Ramos (cell line): ENCODE measurements around the gene AMFR.
"Not testable (repeated sequence)": the region's sequence is repeated elsewhere in the genome, so short reads cannot be mapped to it uniquely, and the experiment has no call there.

Source experiments
- in situ Hi-C: fragments of 300-500 bp; cut with MboI; formaldehyde crosslinking; loops from one replicate; pipeline ENCODE4 v1.14.3; 2022; ENCODE audit warnings: low sequenced_read_pairs; ENCODE audit not compliant: unreplicated experiment

Gene AMFR

DNA sequence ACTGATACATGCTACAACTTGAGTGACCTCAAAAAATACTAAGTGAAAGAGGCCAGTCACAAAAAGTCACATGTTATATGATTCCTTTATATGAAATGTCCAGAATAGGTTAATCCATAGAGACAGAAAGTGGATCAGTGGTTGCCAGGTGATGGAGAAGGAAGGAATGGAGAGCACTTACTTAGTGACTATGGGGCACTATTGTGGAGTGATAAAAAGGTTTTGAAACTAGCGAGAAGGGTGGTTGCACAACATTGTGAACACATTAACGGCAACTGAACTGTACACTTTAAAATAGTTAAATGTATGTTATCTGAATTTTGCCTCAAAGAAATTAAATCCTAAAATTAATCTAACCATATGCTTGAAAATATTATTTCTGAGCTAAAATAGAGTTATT, 25.9 kb downstream of the AMFR start:
- in situ Hi-C loops, result no loop called here

DNA sequence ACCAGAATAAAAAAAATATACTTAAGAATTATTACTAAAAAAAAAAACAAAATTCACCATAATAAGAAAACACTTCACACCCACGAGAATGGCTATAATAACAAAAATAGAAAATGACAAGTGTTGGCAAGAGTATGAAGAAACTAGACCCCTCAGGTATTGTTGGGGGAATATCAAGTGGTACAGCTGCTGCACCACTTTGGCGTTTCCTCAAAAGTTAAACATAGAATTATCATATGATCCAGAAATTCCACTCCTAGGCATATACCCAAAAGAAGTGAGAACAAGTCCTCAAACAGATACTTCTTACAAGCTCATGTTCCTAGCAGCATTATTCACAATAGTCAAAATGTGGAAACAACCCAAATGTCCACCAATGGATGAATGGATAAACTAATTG, 26.3 kb downstream of the AMFR start:
- in situ Hi-C loops, result no loop called here

GRCh38 chr16:56396724-56397123, 28.6 kb downstream of the AMFR start:
- in situ Hi-C loops, result not testable (repeated sequence)

- in situ Hi-C loops, result no loop called here
Observed at GRCh38 chr16:56389554-56389953, 35.8 kb downstream of the AMFR start.

GRCh38 chr16:56388209-56388608, 37.1 kb downstream of the AMFR start:
- in situ Hi-C loops, result no loop called here

DNA sequence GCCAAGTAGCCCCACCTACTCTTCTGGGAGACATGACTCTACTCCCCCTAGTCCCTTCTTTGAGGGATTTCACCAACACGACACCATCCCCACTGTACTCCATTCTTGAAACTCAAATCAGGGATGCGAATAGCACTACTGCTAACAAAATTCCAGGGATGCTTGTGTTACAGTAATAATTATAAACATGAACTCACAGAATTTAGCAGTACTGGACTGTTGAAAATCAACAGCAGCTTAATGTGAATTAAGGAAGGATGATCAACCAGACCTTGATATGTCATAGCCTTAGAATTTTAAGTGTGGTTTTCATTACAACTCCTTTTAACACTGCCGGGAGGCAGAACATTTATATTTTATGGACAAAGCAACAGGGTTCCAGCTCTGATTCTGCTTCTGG, 37.9 kb downstream of the AMFR start:
- in situ Hi-C loops, result no loop called here

- in situ Hi-C loops, result no loop called here
Observed at GRCh38 chr16:56384074-56384721, 41.1 kb downstream of the AMFR start.

DNA sequence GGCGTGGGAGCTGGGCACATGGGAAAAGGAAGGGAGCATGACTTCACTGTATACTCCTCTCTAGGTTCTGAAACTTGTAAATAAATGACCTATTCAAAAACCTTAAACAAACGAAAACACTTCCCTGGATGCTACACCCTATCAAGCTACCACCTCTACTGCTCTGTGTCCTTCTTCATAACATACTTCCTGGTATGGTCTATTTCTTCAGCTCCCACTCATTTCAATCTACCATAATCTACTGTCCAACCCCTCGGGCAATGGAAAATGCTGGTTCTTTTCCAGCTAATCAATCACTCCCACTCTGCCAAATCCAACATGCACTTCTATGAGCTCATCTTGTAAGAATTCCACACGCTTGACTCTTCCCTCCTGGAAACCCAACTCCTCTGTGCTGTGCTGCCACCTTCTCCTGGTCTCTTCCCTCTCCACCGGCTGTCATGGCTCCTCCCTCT, 42.4 kb downstream of the AMFR start:
- in situ Hi-C loops, result no loop called here

DNA sequence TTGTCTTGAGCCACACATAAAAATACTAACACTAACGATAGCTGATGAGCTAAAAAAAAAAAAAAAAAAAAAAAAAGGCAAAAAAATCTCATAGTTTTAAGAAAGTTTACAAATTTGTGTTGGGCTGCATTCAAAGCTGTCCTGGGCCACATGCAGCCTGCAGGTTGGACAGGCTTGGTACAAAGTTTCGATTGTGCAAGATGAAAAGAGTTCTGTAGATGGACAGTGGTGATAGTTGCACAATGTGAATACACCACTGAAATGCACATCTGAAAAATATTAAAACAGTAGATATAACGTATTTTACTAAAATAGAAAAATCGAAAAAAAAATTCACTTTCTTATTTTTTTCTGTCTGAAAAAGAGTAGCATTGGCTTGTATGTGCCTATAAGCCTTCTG, 42.9 kb downstream of the AMFR start:
- in situ Hi-C loops, result no loop called here

- in situ Hi-C loops, result not testable (repeated sequence)
Observed at GRCh38 chr16:56380778-56381485, 44.4 kb downstream of the AMFR start.

- in situ Hi-C loops, result not testable (repeated sequence)
Observed at GRCh38 chr16:56379044-56379443, 46.3 kb downstream of the AMFR start.

- in situ Hi-C loops, result not testable (repeated sequence)
Observed at GRCh38 chr16:56375792-56376191, 49.6 kb downstream of the AMFR start.

DNA sequence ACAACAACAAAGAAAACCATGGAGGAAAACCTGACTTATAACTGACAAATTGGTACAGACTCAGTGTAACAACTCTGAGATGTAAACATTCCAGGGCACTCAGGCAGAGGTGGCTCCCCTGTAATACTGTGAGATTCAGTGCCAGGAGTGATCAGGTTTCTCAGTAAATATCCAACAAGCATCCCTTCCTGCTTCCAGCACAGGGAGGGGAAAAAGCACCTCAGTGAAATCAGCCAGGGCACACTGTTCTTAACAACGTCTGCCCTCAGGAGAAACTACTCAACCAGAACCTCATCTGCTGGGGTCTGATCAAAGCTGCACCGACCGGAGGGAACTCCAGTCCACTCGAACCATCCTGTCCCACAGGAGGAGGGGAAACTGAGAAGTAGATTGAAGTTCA, 52.3 kb downstream of the AMFR start:
- in situ Hi-C loops, result no loop called here

GRCh38 chr16:56372013-56372634, 53.2 kb downstream of the AMFR start:
- in situ Hi-C loops, result no loop called here

DNA sequence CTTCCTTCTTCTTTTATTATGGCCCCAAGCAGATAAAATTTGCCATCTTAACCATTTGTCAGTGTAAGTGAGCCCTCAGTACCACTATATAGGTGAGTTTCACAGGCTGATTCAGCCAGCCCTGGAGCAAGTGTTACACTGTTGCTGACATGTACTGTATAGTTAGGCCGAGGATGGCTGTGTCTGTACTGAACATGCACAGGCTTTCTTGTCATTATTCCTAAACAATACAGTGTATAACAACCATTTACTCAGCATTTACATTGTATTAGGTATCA, 53.7 kb downstream of the AMFR start:
- in situ Hi-C loops, result no loop called here

DNA sequence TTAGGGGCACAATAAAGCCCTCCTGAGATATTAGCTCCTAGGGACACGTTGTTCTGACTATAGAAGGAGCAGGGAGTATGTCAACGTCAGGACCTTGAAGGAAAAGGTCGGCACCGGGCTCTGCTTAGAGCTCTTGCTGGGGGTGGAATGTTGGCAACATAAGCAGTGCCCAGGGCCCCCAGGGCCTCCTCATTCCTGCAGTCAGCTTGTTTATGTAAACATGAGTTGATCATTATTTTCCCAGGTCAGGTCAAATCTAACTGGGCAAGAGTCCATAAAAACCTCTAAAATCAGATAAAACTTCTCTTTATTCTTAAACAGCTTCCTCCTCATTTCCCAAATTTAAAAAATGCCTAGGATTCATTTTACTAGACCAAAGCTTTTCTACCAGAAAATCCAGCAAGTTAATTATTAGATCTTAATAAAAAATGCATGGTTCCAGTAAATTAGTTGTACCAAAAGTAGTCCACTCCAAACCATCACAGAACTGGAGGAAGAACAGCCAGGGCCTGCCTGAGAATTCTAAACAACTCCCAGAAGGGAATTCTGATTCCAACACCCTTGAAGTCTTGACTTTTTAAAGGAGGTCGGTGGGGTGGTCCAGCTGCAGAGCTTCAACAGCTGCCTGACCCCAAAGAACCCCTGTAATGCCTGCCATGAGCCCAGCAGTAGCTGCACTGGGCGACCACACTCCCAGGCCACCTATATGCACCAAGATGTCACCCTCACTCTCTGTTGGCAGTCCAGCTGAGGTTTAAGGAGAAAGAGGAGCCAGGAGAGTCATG, 54.3 kb downstream of the AMFR start:
- in situ Hi-C loops, result no loop called here

DNA sequence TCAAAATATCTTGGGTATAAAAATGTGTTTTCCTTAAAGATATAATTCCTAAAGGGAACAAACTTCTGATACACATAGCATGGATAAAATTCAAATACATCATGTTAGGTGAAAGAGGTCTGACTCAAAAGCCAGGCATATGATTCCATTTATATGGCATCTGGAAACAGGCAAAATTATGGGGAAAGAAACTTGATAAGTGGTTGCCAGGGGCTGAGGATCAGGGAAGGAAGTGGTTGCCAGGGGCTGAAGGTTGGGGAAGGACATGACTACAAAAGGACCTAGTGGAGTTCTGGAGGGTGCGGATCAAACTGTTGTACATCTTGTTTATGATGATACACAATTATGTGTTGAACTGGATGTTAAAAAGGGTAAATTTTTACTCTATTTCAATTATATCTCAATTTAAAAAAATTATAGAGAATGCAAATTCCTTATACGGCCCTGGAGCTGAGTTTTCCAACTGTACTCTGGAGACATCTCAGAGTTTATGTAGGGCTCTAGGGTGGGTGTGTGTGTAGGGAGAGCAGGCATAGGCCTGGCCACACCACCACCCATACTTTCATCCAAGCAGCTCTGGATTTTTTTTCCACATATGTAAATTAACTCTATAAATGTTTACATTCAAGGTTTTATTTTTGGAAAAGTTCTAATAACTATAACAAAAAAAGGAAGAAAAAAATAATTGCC, 55.0 kb downstream of the AMFR start:
- in situ Hi-C loops, result no loop called here

- in situ Hi-C loops, result no loop called here
Observed at GRCh38 chr16:56369202-56369601, 56.1 kb downstream of the AMFR start.

DNA sequence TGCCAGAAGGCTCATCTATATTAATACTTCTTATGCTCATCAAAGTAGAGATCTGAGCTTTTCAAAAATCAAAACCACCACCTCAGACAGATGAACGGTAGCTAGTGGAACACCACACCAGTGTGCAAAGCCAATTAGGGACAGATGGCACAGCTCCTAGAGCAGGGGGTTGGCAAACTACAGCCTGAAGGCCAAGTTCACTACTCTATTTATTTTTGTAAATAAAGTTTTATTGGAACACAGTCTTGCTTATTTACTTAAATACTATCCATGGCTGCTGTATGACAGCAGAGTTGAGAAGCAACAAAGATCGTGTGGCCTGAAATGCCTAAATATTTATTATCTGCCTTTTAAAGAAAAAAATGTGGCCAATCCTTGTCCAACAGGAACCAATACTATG, 56.8 kb downstream of the AMFR start:
- in situ Hi-C loops, result no loop called here

DNA sequence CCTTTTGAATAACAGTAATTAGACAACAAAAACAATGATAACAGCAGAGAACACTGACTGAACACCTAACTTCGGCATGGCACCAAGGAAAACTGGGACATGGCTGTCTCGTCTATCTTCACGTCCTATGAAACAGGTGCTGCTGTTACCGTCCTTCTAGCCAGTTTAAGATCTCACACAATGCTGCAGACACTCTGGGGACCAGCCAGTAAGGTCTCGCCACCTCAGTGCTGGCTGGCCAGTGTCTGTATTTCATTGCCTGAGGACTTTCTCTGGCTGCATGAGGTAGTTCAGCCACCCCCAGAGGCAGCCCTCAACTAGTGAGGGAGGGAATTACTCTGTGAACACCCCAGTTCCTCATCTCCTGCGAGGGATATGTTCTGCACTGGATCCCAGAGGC, 57.6 kb downstream of the AMFR start:
- in situ Hi-C loops, result no loop called here

DNA sequence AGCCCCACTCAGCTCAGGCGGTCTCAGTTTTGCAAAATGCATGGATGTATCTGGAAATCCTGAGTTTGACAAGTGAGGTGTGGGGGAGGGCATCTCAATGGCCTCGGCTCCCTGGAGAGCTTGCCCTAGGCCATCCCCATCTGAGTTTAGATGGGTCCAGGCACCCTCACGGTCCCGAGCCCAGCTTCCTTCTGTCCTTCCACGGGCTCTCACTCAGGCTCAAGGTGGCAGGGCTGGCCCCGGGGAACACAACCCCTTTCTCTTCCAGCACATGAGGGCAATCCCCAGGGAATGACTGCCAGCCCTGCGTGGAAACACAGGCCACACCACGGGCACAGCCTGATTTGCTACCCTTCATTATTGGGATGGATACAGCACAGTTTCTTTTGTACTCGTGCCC, 58.4 kb downstream of the AMFR start:
- in situ Hi-C loops, result no loop called here
